SKM-1 treated with dmso at 0.1 percent for 144 hours (cell line): ENCODE measurements around the gene CSAG3.

Experiments used
- DNase-seq: peaks from one replicate; lab custom pipeline; 2025; ENCODE audit not compliant: unreplicated experiment; lab: John Stamatoyannopoulos, UW

Gene CSAG3

GRCh38 chrX:152806035-152806434, 47.0 kb downstream of the CSAG3 start:
- DNase-seq: no peak
